Sigmoid colon (tissue), 4 donors: ENCODE results near the gene BIN1.

ENCODE experiments used
- EP300 ChIP-seq, 4 donors: sonication (generic); formaldehyde crosslinking; IDR thresholded peaks; one replicate each; pipeline ENCODE4 v1.6.1; 2017; ENCODE audit warnings: antibody characterized with exemption in 4 of 4
- POLR2A ChIP-seq, 2 donors: fragments of 450-650 bp; IDR thresholded peaks; one replicate each; pipeline ENCODE4 v1.6.1; 2016; ENCODE audit warnings: antibody characterized with exemption in 2 of 2, mild to moderate bottlenecking in 2 of 2, moderate library complexity in 2 of 2
- TF ChIP-seq, protein P1 (sequence below), 4 experiments: fragments of 450-650 bp in 3 of 4; fragments of 200-600 bp in 1 of 4; IDR thresholded peaks; one replicate each; pipeline ENCODE4 v1.5.1; 2016 to 2019; ENCODE audit warnings: antibody characterized with exemption in 4 of 4, mild to moderate bottlenecking in 3 of 4, moderate library complexity in 2 of 4

DNA sequence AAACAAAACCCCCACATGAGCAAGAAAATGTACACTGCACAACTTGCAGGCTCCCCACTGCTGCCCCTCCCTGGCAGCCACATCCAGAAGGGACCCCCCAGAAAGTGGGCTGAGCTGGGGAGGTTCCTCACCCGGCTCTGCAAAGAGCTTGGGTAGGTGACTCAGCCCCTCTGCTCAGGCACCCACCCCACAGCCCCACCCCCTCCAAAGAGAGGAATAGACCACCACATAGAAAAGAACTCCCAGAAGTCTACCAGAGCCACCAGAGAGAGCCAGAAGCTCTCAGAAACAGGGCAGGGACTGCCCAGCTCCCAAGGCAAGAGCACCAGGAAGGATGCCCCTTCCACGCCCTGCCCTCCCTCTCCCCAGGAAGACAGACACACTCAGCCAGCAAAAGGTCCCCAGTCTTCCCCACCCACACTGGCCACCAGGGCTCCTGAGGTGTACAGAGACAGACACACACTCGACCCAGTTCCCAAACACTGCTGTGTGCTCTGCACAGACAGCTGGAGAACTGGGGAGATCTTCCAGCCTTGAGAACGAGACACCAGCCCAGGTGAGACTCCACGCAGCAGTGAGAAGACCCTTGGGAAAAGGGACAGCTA, 28.2 kb downstream of the BIN1 start:
- TF ChIP-seq, protein P1, sequence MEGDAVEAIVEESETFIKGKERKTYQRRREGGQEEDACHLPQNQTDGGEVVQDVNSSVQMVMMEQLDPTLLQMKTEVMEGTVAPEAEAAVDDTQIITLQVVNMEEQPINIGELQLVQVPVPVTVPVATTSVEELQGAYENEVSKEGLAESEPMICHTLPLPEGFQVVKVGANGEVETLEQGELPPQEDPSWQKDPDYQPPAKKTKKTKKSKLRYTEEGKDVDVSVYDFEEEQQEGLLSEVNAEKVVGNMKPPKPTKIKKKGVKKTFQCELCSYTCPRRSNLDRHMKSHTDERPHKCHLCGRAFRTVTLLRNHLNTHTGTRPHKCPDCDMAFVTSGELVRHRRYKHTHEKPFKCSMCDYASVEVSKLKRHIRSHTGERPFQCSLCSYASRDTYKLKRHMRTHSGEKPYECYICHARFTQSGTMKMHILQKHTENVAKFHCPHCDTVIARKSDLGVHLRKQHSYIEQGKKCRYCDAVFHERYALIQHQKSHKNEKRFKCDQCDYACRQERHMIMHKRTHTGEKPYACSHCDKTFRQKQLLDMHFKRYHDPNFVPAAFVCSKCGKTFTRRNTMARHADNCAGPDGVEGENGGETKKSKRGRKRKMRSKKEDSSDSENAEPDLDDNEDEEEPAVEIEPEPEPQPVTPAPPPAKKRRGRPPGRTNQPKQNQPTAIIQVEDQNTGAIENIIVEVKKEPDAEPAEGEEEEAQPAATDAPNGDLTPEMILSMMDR (IDR thresholded peaks at IDR 0.05) = no peak
- TF ChIP-seq POLR2A (IDR thresholded peaks at IDR 0.05) = no peak
- TF ChIP-seq EP300 (IDR thresholded peaks at IDR 0.05) = no peak
